Liver (tissue), 3 donors: ENCODE measurements around the gene DPM1.

Experiments used
- EGR1 ChIP-seq, 2 donors: IDR thresholded peaks; 2 replicates each; pipeline ENCODE4 v1.6.1; 2016 to 2018; ENCODE audit warnings: antibody characterized with exemption in 2 of 2, low read depth in 2 of 2
- FOXA1 ChIP-seq: IDR thresholded peaks from 2 replicates; pipeline ENCODE4 v1.6.1; 2016; ENCODE audit warnings: antibody characterized with exemption
- JUND ChIP-seq, 2 donors: IDR thresholded peaks; 2 replicates each; pipeline ENCODE4 v1.6.1; 2016; ENCODE audit warnings: antibody characterized with exemption in 2 of 2
- NR2F2 ChIP-seq: IDR thresholded peaks from 2 replicates; pipeline ENCODE4 v1.6.1; 2016; ENCODE audit warnings: antibody characterized with exemption
- RAD21 ChIP-seq, 2 donors: IDR thresholded peaks; 2 replicates each; pipeline ENCODE4 v1.6.1; 2016; ENCODE audit warnings: antibody characterized with exemption in 2 of 2, mild to moderate bottlenecking in 2 of 2
- RXRA ChIP-seq, 2 donors: IDR thresholded peaks; 2 replicates each; pipeline ENCODE4 v1.6.1; 2017 to 2018; ENCODE audit warnings: antibody characterized with exemption in 2 of 2, mild to moderate bottlenecking in 1 of 2
- SP1 ChIP-seq: IDR thresholded peaks from 2 replicates; pipeline ENCODE4 v1.6.1; 2018; ENCODE audit warnings: antibody characterized with exemption, mild to moderate bottlenecking
- TAF1 ChIP-seq: conservative IDR thresholded peaks from 2 replicates; pipeline ENCODE4 v1.6.1; 2016; ENCODE audit warnings: antibody characterized with exemption, mild to moderate bottlenecking
- TF ChIP-seq, protein P1 (sequence below): fragments of 150-350 bp; IDR thresholded peaks from 2 replicates; pipeline ENCODE4 v1.5.1; 2017; ENCODE audit warnings: improper control_type of control experiment, low read depth, low read length; ENCODE audit not compliant: missing input control
- TF ChIP-seq, protein P2 (sequence below): IDR thresholded peaks from 2 replicates; pipeline ENCODE4 v1.6.1; 2016; ENCODE audit warnings: antibody characterized with exemption
- TF ChIP-seq, protein P3 (sequence below): IDR thresholded peaks from 2 replicates; pipeline ENCODE4 v1.6.1; 2016; ENCODE audit warnings: antibody characterized with exemption
- donor health status: healthy.
- donor health status: healthy.

DNA sequence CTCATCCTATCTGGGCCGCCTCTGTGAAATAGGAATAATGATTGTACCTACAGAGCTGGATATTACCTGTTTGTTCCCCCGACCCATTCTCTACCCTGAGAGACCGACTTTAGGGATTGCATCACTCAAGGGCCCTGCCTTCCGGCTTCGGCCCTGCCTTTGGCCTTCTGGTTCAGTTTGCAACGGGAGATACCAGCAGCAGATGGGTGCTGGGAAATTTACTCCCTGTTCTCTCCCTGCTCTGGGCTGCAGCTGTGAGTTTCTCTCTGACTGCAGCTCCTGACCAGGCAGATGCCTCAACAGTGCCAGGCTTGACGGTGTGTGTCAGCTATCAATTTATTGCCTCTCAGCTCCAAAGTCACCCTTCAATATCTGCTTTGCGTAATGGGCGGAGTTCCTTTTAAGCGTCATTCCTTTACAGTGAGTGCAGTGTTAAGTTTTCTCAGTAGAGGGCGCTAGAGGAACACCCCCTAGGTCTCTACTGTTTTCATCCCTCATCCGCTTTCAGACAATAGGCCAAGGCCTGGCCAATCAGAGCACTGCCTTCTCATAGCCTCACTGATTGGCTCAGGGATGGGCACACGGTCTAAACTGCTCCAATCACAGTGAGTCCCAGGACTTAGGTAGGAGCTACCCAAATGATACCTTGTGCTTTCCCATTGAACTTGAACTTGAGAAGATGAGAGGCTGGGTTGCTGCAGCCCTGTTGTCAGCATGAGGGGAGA lies 34.6 kb upstream of the DPM1 start:
- TF ChIP-seq, protein P1, sequence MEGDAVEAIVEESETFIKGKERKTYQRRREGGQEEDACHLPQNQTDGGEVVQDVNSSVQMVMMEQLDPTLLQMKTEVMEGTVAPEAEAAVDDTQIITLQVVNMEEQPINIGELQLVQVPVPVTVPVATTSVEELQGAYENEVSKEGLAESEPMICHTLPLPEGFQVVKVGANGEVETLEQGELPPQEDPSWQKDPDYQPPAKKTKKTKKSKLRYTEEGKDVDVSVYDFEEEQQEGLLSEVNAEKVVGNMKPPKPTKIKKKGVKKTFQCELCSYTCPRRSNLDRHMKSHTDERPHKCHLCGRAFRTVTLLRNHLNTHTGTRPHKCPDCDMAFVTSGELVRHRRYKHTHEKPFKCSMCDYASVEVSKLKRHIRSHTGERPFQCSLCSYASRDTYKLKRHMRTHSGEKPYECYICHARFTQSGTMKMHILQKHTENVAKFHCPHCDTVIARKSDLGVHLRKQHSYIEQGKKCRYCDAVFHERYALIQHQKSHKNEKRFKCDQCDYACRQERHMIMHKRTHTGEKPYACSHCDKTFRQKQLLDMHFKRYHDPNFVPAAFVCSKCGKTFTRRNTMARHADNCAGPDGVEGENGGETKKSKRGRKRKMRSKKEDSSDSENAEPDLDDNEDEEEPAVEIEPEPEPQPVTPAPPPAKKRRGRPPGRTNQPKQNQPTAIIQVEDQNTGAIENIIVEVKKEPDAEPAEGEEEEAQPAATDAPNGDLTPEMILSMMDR, result peak; percentile 41
- peak; percentile 48 to 70 for TF ChIP-seq RAD21 (IDR thresholded peaks at IDR 0.05)
- no peak for TF ChIP-seq TAF1
- TF ChIP-seq NR2F2, result no peak
- no peak for TF ChIP-seq FOXA1
- TF ChIP-seq SP1, result no peak
- no peak for TF ChIP-seq RXRA (IDR thresholded peaks at IDR 0.05)
- TF ChIP-seq, protein P2, sequence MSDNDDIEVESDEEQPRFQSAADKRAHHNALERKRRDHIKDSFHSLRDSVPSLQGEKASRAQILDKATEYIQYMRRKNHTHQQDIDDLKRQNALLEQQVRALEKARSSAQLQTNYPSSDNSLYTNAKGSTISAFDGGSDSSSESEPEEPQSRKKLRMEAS, result no peak
- no peak for TF ChIP-seq EGR1 (IDR thresholded peaks at IDR 0.05; ENCODE audit: low read depth in 2 of 2)
- TF ChIP-seq, protein P3, sequence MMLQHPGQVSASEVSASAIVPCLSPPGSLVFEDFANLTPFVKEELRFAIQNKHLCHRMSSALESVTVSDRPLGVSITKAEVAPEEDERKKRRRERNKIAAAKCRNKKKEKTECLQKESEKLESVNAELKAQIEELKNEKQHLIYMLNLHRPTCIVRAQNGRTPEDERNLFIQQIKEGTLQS, result no peak
- no peak for TF ChIP-seq JUND (IDR thresholded peaks at IDR 0.05)
